Activated CD8-positive, alpha-beta memory T cell treated with anti-CD3 and anti-CD28 coated beads, Interleukin-2, amount 10 ng/mL, durations not matched to agents 7 days and 5 days (primary cell): Measurements from ENCODE around the gene UBE2QL1. TPM values are rescaled to one million over a fixed set of nuclear protein-coding genes. Genes with fewer than 3 reads are reported as not detected.

Source experiments
- ATAC-seq: fragments of 150-1000 bp; cut with Tn5 transposase; one replicate; pipeline ENCODE4 v1.10.0; 2021; ENCODE audit warnings: moderate library complexity
- CTCF ChIA-PET: fragments of 350-600 bp; sonication (Branson Sonifier 250); formaldehyde crosslinking; loops from one replicate; lab custom pipeline; 2021; ENCODE audit warnings: antibody characterized with exemption; lab: Charles Lee
- DNase-seq: peaks from one replicate; pipeline ENCODE4 v3.0.0-alpha.2; 2020
- H3K27ac Mint-ChIP-seq: one replicate; pipeline ENCODE4 v1.8.0; 2021; ENCODE audit warnings: mild to moderate bottlenecking, mixed read lengths
- H3K27me3 Mint-ChIP-seq: one replicate; pipeline ENCODE4 v1.8.0; 2021; ENCODE audit warnings: mixed read lengths
- H3K36me3 Mint-ChIP-seq: one replicate; pipeline ENCODE4 v1.8.0; 2021; ENCODE audit warnings: mild to moderate bottlenecking, mixed read lengths
- H3K4me1 Mint-ChIP-seq: one replicate; pipeline ENCODE4 v1.8.0; 2021; ENCODE audit warnings: mixed read lengths
- H3K4me3 Mint-ChIP-seq: one replicate; pipeline ENCODE4 v1.8.0; 2021; ENCODE audit warnings: mild to moderate bottlenecking, moderate library complexity, mixed read lengths
- H3K9me3 Mint-ChIP-seq: one replicate; pipeline ENCODE4 v1.8.0; 2022; ENCODE audit warnings: low read depth, mixed read lengths
- total RNA-seq, 2 experiments: library from RNA; stranded (reverse); gene quantifications; one replicate each; pipeline ENCODE4 v1.2.3, GENCODE V29; 2021

The UBE2QL1 gene, protein sequence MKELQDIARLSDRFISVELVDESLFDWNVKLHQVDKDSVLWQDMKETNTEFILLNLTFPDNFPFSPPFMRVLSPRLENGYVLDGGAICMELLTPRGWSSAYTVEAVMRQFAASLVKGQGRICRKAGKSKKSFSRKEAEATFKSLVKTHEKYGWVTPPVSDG
- total RNA-seq = under 1 TPM in 1 of 2 experiments, not detected in 1; 0.35 TPM

DNA sequence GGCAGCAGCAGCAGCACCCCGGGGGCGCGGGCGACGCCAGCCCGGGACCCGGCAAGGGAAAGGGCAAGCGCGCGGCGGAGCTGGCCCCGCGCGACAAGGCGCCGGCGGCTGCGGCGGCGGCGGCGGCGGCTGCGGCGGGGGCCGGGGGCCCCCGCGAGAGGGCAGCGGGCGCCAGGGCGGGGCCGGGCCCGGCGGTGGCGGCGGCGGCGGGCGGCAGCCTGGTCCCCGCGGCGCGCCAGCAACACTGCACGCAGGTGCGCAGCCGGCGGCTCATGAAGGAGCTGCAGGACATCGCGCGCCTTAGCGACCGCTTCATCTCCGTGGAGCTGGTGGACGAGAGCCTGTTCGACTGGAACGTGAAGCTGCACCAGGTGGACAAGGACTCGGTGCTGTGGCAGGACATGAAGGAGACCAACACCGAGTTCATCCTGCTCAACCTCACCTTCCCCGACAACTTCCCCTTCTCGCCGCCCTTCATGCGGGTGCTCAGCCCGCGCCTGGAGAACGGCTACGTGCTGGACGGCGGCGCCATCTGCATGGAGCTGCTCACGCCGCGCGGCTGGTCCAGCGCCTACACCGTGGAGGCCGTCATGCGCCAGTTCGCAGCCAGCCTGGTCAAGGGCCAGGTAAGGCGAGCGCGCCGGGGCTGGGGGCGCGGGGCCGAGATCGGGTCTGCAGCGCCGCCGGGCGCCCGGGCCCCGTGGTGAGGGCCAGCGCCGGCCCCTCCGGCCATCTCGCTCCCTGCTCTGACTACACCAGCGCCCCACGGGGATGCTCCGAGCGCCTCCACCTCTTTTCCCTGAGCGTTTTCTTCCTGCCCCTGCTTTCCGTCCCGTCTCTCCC, at the start of gene UBE2QL1:
TSS of gene UBE2QL1 (plus strand) at position 238 of the 843 bp plus-strand sequence. CDS start at position 273, 35 bp downstream.
- Mint-ChIP-seq H3K9me3 (no peaks in the 10 kb centered on the region), H3K4me3 (peak within 1 kb of the TSS; percentile 8), H3K4me1 (peaks cover 6% of the 10 kb centered on the region), H3K36me3 (no peaks in the 10 kb centered on the region), H3K27ac (no peak within 1 kb of the TSS), H3K27me3 (peaks cover 52% of the 10 kb centered on the region)
- ATAC-seq = peak; percentile 30
- DNase-seq = no peak
- CTCF ChIA-PET = no interaction called here

DNA sequence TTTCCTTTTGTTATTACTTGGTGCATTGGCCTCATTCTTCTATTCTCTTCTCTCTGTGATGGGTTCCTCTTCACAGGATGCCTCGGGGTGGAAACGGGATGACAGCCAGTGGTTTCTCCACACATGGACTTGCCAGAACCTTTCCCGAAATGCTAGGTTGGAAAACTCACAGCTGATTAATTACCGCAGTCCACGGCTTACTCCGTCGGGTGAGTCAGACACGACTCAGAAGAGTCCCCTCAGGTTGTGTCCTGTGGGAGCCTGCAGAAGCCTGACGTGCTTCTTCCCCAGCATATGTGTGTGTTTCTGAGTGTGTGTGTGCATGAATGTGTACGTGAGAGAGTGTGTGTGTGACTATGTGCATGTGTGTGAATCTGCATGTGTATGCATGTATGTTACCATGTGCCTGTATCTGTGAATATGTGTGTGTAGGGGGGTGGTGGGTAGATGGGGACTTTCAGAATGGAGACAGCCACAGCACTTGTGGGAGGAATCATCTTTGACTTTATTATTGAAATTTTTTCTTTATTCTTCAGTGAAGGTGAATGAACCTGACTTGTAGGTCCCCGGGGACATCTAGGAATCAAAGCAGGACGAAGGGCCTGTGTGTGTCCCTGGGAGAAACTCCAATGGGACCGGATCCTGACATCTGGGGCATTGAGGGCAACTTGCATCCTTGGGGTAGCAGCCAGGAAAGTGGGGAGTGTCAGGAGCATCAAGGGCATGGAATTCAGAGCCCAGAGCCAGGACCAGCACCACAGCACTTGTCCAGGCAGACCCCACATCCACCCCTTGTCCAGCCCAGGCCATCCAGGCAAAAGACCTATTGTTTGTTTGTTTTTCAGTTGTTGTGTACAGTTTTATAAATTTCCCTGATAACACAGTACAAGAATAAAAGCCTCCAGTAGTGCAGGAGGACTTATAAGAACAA, 48.4 kb upstream of the UBE2QL1 start:
- CTCF ChIA-PET = no interaction called here
- no peaks in the 10 kb centered on the region for H3K4me1 Mint-ChIP-seq
- DNase-seq (no peak), ATAC-seq (no peak)
- H3K27ac Mint-ChIP-seq = no peak overlapping the region
- no peaks in the 10 kb centered on the region for H3K36me3 Mint-ChIP-seq
- H3K9me3 Mint-ChIP-seq = no peaks in the 10 kb centered on the region
- peaks cover 21% of the 10 kb centered on the region for H3K27me3 Mint-ChIP-seq
- no peak overlapping the region for H3K4me3 Mint-ChIP-seq

DNA sequence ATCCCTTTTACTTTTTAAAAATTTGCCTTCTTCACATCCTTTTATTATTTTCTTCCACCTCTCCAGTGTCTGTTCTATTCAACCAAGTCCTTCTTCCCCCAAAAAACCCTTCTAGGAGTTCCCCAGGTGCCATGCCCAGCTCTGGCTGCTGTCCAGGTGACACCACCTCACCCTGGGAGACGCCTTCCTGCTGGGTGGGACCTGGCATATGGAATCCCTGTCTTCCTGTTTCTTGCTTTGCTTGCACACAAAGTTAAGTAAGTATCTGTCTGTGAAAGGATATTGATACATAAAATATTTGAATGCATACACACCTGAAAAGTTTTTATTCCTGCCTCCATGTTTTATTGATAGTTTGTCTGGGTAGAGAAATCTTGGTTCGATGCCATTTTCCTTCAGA, 47.2 kb upstream of the UBE2QL1 start:
- Mint-ChIP-seq H3K4me1 (no peaks in the 10 kb centered on the region), H3K27me3 (peaks cover 22% of the 10 kb centered on the region), H3K4me3 (no peak overlapping the region), H3K27ac (no peak overlapping the region), H3K36me3 (no peaks in the 10 kb centered on the region), H3K9me3 (no peaks in the 10 kb centered on the region)
- DNase-seq (no peak), ATAC-seq (no peak)
- CTCF ChIA-PET = no interaction called here

DNA sequence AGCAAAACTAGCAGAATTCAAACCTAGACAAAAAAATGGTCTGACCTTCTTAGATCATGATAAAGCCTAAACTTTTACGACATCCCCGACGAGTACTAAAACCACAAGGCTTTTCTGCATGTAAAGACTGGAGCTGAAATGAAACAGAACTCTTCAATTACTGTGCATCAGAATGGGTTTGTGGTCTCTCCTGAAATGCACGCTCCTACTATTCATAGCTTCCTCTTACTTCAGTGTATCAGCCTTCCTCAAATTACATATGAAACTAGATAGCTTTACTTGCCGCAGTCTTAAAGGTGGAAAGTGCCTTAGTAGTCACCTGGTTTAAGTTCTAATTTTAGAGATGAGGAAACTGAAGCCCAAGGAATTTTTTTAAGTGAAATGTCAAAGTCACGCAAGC, 45.7 kb upstream of the UBE2QL1 start:
- DNase-seq = no peak
- H3K9me3 Mint-ChIP-seq = no peaks in the 10 kb centered on the region
- no peak overlapping the region for H3K4me3 Mint-ChIP-seq
- H3K36me3 Mint-ChIP-seq = no peaks in the 10 kb centered on the region
- no peaks in the 10 kb centered on the region for H3K4me1 Mint-ChIP-seq
- H3K27me3 Mint-ChIP-seq = peaks cover 22% of the 10 kb centered on the region
- no peak for ATAC-seq
- CTCF ChIA-PET = no interaction called here
- no peak overlapping the region for H3K27ac Mint-ChIP-seq

DNA sequence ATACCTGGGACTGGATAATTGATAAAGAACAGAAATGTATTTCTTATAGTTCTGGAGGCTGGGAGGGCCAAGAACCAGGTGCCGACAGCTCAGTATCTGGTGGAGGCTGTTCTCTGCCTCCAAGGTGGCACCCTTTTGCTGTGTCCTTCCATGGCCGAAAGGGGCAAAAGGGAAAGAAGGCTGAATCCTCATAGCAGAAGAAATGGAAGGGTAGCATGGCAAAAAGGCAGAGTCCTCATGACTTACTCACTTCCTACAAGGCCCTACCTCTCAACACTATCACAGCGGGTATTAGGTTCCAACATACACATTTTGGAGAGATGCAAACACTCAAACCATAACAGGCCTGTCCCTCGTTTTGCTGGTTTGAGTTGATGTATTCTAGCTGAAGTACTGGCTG, 45.2 kb upstream of the UBE2QL1 start:
- DNase-seq (no peak), ATAC-seq (no peak)
- no peak overlapping the region for H3K4me3 Mint-ChIP-seq
- CTCF ChIA-PET = no interaction called here
- H3K4me1 Mint-ChIP-seq = peaks cover under 1% of the 10 kb centered on the region
- H3K36me3 Mint-ChIP-seq = no peaks in the 10 kb centered on the region
- peaks cover 22% of the 10 kb centered on the region for H3K27me3 Mint-ChIP-seq
- H3K9me3 Mint-ChIP-seq = no peaks in the 10 kb centered on the region
- no peak overlapping the region for H3K27ac Mint-ChIP-seq

DNA sequence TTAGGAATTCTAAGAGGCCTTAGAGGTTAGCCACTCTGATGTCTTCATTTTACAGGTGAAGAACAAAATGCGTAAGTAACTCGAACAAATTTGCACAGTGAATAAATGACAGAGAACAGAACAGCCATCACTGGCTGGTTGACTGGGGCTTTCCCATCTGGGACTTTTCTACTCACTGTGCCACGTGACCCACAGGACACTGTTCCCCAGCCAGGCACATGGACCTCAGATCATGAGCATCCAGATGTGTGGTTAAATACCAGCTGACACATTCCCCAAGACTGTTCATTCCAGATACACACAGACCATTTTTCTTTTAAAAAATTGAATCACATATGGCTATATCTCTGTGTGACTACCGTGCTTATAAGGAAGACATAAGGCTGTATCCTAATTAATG, 44.5 kb upstream of the UBE2QL1 start:
- peaks cover 22% of the 10 kb centered on the region for H3K27me3 Mint-ChIP-seq
- no peak overlapping the region for H3K4me3 Mint-ChIP-seq
- peaks cover 3% of the 10 kb centered on the region for H3K4me1 Mint-ChIP-seq
- no peaks in the 10 kb centered on the region for H3K36me3 Mint-ChIP-seq
- no peak for ATAC-seq
- CTCF ChIA-PET = no interaction called here
- no peaks in the 10 kb centered on the region for H3K9me3 Mint-ChIP-seq
- DNase-seq = no peak
- no peak overlapping the region for H3K27ac Mint-ChIP-seq

DNA sequence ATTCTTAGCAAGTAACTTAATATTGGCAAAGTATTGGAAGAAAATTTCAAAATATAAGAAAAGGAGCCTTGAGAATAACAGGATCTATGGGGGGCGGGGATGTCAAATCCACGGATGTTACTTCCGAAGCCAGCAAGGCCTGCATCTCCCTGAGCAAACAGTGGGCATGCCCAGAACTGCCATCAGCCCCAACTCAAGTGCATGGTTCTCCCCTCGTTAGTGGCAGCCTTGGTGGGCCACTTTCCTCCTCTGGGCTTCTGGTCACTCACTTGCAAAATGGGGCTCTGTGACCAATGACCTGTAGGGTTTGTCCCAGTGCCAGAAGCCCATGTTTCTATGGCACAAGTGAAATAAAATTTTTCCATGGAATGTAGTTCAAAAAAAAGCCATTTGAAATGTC, 43.1 kb upstream of the UBE2QL1 start:
- ATAC-seq = no peak
- Mint-ChIP-seq H3K27ac (no peak overlapping the region), H3K9me3 (no peaks in the 10 kb centered on the region), H3K4me1 (peaks cover 3% of the 10 kb centered on the region), H3K27me3 (peaks cover 21% of the 10 kb centered on the region), H3K4me3 (no peak overlapping the region), H3K36me3 (no peaks in the 10 kb centered on the region)
- no peak for DNase-seq
- CTCF ChIA-PET = no interaction called here

DNA sequence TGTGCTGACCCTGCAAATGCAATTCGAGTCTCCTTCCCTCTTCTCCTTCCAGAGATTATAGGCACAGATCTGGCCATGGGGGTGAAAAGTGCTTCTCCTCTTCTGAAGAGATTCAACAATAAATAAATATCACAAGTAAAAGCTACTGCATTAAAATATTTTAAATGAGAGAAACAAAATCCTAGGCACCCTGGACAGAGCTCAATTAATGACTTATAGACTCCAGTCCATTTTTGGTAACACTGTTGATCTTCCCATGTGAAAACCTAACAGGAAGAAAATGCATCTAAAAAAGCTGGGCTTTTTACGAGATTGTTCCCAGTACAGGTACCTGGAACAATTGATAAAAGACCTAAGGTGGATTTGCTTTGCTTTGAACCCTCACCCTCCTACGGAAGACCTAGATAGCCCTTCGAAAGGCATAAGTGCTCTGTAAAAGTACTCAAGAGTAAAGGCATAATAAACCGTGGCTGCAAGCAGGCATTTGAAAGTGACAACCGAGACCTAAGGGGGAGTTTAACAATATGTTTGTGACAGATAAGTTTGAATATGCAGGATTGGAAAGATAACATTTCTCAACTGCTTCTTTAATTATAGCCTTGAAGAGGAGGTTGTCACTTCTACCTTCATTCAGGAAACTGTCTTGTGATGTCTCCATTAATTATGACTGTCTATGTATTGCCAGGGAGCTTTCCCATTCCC, 41.0 kb upstream of the UBE2QL1 start:
- Mint-ChIP-seq H3K27me3 (peaks cover 9% of the 10 kb centered on the region), H3K9me3 (no peaks in the 10 kb centered on the region), H3K4me1 (peaks cover 3% of the 10 kb centered on the region), H3K36me3 (no peaks in the 10 kb centered on the region), H3K27ac (no peak overlapping the region), H3K4me3 (no peak overlapping the region)
- CTCF ChIA-PET = no interaction called here
- no peak for DNase-seq
- ATAC-seq = no peak

DNA sequence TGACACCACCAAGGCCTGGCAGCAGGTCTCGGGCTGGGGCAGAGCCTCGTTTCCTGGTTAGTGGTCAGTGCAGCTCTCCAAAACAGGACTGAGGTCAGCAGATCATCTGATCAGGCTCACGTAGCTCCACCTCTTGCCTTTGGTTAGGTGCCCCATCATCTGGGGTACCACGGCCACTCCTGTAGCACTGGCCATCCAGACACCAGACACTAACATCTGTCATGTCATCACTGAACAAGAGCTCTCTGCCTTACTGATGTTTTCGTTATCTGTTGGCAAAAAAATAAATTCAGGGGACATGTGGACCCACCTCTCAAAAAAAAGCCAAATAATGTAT, 40.4 kb upstream of the UBE2QL1 start:
- peaks cover 3% of the 10 kb centered on the region for H3K4me1 Mint-ChIP-seq
- no peaks in the 10 kb centered on the region for H3K9me3 Mint-ChIP-seq
- no peaks in the 10 kb centered on the region for H3K36me3 Mint-ChIP-seq
- H3K27me3 Mint-ChIP-seq = peaks cover 4% of the 10 kb centered on the region
- no peak for DNase-seq
- no peak overlapping the region for H3K4me3 Mint-ChIP-seq
- H3K27ac Mint-ChIP-seq = no peak overlapping the region
- no peak for ATAC-seq
- CTCF ChIA-PET = no interaction called here

DNA sequence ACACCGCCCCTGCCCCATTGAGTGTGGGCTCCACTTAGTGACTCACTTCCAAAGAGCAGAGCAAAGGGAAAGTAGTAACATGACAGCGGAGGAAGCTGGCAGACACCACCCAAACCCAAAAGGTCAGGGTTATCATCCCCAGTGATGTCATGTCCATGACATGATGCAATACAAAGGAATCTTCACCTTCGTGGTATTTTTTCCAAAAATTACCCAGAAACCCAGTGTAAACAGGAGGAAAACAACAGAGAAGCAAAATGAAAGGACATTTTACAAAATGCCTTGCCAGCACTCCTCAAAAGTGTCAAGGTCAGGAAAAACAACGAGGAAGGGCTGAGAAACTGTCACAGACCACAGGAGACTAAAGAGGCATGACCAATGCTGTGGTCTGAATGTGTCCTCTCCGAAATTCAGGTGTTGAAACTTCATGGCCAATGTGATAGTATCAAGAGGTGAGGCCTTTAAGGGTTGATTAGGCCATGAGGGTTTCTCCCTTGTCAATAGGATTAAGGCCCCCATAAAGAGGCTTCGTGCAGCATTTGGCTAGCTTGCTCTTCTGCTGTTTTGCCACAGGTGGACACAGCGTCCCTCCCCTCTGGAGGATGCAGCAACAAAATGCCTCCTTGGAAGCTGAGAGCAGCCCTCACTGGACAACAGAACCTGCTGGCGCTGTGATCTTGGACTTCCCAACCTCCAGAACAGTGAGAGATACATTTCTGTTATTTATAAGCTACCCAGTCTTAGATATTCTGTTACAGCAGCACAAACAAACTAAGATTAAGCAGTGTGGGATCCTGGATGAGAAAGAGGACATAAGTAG, 39.8 kb upstream of the UBE2QL1 start:
- peaks cover 3% of the 10 kb centered on the region for H3K4me1 Mint-ChIP-seq
- H3K36me3 Mint-ChIP-seq = no peaks in the 10 kb centered on the region
- CTCF ChIA-PET = no interaction called here
- H3K27ac Mint-ChIP-seq = no peak overlapping the region
- no peak overlapping the region for H3K4me3 Mint-ChIP-seq
- H3K9me3 Mint-ChIP-seq = no peaks in the 10 kb centered on the region
- no peak for ATAC-seq
- peaks cover 4% of the 10 kb centered on the region for H3K27me3 Mint-ChIP-seq
- no peak for DNase-seq

DNA sequence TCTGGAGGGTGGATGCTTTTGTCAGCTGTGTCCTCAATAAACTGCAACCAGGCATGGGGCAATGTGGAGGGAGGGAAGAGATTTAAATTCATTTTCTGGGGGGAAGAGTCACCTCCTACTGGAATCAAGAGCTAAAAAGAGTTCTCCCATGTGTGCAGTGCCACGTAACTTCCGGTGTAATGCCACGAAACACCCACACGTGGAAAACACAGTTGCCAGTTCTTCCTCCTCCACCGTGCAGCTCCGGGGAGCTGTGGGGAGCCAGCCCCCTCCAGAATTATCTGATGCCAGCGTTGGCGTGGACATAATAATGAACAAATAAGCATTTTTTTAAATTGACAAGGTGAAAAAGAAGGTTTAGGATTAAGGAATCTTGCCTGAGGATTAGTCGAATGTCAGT, 38.2 kb upstream of the UBE2QL1 start:
- DNase-seq (no peak), ATAC-seq (no peak)
- peaks cover 3% of the 10 kb centered on the region for H3K4me1 Mint-ChIP-seq
- H3K9me3 Mint-ChIP-seq = no peaks in the 10 kb centered on the region
- CTCF ChIA-PET = no interaction called here
- no peak overlapping the region for H3K4me3 Mint-ChIP-seq
- H3K27me3 Mint-ChIP-seq = peaks cover 2% of the 10 kb centered on the region
- H3K27ac Mint-ChIP-seq = no peak overlapping the region
- H3K36me3 Mint-ChIP-seq = no peaks in the 10 kb centered on the region

DNA sequence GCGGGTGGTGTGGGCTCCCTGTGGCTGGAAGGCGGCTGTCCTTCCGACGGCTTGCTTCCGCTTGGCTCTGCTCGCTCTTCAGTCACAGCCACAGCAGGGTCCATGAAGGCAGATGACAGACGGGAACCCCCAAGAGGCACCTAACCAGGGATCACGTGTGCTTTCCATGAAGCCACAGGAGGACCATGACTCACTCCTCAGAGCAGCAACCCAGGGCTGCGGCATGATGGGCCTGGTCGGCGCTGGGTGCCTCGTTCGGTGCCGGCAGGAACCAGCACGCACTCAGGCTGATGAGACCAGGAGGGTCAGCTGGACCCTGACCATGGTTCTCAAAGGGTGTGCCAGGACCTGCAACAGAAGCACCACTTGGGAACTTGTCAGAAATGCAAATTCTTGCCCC, 37.5 kb upstream of the UBE2QL1 start:
- no peak for DNase-seq
- no peak overlapping the region for H3K4me3 Mint-ChIP-seq
- H3K4me1 Mint-ChIP-seq = peaks cover 3% of the 10 kb centered on the region
- ATAC-seq = no peak
- no peaks in the 10 kb centered on the region for H3K36me3 Mint-ChIP-seq
- no peak overlapping the region for H3K27ac Mint-ChIP-seq
- H3K9me3 Mint-ChIP-seq = no peaks in the 10 kb centered on the region
- peaks cover 2% of the 10 kb centered on the region for H3K27me3 Mint-ChIP-seq
- CTCF ChIA-PET = no interaction called here
